HG03066 (cell line): Measurements from ENCODE around the gene ERCC2.

Experiments used
- ATAC-seq: cut with Tn5 transposase; IDR thresholded peaks from one replicate; pipeline ENCODE4 v1.9.1; 2021; ENCODE audit warnings: low read depth; ENCODE audit not compliant: unreplicated experiment

ERCC2 gene

DNA sequence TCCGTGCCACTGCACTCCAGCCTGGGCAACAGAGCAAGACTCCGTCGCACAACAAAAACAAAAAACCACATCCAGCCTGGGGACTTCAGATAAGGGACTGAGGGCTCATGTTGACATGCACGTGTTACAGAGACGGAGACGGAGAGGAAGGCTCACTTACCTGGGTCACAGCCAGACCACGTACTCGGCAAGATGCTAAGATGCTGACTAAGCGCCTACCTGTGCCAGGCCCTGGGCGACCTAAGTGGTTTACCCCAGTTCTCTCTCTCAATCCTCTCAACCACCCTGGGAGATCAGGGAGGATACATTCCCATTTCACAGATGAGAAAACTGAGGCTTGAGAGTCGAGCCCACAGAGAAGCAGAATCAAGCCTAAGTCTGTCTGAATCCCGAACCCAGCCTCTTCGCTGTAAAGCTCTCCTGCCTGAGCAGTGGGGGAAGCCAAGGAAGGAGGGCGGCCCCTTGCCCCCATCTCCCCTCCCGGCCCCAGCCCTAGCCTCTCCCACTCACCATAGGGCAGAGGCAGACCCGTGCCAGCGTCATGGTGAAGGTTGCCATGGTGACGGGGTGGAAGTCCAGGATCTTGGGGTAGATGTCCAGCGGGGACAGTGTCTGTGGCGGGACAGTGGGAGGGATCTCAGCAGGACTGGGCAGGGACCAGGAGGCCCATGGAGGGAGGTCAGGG, 13.5 kb downstream of the ERCC2 start:
- ATAC-seq = no peak

DNA sequence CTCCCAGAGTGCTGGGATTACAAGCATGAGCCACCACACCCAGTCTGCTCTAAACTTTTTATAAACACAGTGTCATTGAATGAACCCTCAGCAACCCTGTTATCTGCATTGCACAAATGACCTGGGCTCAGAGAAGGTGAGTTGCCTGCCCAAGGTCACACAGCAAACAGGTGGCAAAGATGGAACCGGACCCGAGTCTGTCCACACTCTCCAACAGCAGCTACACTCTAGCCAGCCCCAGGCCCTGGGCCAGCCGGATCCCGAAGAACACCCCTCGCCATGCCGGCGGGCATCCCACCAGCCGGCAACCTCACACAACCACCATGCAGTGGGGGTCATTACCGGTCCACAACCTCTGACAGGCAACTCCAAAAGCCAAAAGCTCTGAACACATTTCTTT, 14.5 kb downstream of the ERCC2 start:
- no peak for ATAC-seq

DNA sequence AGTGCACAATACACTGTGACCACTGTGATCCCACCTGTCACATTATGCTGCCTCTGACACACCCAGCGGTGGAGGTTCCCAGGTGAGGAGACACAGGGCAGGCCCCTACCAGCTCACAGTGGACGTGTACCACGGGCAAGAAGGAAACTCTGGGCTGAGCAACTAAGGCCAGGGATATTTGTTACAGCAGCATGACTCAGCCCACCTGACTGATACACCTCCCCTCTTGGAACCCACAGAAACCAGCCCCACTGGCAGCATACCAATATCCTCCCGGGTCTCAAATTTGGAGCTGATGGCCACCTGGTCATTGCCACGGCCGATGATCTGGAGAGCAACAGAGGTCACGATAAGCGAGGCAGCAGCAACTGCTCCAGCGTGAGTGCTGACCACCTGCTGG, 15.0 kb downstream of the ERCC2 start:
- ATAC-seq = no peak

DNA sequence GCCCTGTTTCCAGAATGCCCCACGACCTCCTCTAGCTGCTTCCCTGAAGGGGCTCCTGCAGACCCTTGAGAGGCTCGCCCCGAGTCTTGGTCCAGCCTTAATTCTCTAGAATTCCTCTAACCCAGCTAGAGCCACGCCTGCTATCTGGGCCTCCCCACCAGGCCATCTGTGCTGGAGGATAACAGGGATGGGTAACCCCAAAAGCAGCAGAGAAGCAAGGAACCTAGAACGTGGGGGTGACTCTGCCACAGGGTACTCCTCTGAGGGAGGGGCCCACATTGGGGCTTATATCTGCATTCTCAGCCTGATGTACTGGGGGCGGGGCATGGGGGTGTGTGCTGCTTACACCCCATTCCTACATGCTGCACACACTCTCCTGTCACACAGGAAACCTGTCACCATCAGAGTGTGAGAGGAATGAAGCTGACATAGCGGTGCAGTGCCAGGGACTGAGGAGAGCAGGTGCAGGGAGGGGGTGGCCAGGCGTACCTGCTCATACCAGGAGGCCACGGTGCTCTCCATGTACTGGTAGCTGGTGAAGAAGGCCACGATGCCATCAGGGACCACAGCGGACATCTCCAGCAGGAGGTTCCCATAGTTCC, 16.0 kb downstream of the ERCC2 start:
- ATAC-seq = no peak

DNA sequence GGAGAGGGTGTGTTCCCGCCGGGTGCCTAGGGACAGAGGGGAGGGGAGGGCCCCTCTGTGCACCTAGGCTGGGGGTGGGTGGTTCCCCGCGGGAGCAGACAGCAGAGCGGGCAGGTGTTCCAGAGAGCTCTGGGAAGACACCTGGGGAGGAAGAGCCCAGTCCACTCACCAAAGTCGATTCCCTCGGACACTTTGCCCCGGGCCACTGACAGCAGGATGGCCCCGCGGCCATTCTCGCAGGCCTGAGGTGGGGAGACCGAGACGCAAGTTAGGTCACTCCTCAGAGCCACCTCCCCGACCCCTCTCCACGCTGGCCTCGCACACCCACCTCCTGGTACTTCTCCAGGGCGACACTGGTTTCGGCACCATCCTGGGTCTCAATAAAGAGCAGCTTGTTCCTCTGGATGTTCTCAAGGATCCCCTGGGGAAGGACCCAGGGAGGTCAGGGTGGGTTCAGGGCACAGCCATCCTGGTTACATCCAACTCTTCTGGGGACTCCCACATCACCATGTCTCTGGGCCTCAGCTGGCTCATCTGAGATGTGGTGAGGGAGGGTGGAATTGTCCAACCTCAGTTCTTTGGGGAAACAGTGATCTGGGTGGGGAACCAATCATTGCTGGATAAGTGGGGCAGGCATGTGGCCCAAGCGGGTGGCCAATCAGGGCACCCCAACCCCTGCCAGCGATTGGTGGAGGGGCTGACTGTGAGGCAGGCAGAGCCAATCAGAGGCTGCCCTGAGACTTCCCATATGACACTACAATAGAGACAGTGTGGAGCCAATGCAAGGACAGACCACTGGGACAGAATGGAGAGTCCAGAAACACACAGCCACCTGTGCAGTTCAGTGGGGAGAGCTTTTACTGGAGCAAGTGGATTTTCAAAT, 17.2 kb downstream of the ERCC2 start:
- ATAC-seq = no peak

DNA sequence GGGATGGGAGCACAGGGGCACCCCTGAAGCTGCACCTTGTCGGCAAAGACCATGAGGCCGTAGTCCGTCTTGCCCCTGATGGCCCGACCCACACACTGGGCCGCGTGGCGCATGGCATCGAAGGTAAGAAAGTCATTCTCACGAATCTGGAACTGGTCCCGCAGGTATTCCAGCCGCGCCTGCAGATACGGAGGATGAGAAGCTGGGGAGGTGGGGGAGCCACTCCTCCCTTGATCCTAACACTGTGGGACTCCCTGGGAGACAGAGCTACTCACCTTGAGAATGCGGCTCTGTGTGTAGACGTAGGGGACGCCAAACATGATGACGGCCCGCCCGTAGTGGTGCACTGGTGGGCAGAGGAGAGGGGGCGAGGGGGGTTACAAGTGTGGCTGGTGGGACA, 17.9 kb downstream of the ERCC2 start:
- ATAC-seq = no peak

DNA sequence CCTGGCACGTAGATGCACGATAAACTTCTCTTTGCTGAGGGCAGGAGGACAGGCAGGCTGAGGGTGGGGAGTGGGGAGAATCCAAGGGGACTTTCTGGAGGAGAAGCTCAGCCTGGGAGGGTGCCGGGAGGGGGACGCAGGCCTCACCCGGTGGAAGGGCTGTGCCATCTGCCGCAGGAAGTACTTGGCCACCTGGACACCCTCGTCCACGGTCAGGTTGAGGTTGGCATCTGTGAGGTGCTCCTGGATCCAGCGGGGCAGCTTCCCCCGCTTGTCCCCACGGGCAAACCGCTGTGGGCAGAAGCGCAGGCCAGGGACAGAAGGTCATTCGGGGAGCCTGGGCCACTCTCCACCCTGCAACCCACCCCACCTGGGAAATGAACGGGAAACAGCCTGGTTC, 18.3 kb downstream of the ERCC2 start:
- no peak for ATAC-seq

DNA sequence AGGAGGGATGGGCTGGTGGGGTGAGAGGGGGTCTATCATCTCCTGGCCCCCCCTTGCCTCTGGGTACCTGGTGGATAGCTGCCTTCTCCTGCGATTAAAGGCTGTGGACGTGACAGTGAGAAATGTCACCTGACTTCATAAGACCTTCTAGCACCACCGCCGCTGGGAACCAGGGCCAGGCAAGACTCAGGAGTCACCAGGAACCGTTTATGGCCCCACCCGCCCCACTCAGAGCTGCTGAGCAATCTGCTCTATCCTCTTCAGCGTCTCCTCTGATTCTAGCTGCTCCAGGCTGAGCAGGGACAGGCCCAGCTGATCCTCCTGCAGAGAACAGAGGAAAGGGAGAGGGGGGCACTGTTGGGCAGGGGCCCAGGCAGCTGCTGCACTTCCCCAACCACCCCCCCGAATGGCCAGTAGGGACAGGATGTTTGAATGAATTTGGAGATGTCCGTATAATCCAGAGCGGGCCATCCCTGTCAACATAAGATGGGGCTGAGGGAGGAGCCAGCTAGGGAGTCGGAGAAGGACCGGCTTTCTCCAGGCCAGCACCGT, 18.9 kb downstream of the ERCC2 start:
- ATAC-seq = no peak

DNA sequence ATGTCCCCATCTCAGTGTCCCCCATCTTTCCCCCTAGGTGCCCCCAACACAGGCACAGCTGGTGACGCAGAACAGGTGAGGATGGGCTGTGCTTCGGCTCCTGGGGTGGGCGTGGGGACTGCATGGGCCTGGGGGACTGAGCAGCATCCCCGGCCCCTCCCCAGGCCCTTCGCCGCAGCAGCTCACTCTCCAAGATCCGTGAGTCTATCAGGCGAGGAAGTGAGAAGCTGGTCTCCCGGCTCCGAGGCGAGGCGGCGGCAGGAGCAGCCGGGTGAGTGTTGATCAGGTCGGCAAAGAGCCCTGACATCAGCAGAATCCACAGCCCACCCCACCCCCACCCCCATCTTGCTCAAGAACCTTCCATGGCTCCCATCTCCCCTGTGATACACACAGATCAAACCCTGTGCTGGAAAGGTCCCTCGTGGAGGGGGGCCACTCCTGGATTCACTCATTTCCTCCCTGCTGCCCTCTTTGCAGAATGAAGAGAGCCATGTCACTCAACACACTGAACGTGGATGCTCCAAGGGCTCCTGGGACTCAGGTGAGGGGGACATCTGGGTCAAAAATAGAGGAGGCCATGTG, 19.8 kb downstream of the ERCC2 start:
- no peak for ATAC-seq

DNA sequence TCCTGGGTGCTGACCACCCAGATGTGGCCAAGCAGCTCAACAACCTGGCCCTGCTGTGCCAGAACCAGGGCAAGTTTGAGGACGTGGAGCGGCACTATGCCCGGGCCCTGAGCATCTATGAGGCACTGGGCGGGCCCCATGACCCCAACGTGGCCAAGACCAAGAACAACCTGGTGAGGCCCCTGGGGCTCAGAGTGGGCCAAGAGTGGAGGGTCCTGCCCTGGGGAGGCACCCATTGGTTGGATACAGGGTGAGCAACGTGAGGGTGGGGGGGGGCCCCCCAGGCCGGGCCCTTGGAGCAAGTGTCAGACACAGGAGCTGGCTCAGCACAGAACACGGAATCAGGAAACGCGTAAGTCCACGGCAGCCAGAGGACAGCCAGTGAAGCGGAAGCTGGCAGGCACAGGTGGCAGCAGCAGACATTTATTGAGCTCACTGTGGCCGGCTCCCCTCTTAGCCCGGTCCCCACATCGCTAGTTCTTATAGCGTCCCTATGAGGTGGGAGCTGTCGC, 20.9 kb downstream of the ERCC2 start:
- no peak for ATAC-seq

DNA sequence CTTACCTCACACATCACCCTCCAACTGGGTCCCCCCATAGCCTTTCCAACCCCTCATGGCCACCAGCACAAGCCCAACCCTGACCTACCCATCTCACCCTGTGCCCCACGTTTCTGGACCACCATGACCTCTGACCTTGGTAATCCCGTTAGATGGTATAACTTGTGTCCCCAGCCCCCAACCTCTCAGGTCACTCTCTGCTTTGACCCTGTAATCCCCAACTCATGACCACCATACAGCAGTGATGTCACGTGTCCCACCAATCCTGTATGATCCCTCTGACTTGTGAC, 21.3 kb downstream of the ERCC2 start:
- ATAC-seq = no peak

DNA sequence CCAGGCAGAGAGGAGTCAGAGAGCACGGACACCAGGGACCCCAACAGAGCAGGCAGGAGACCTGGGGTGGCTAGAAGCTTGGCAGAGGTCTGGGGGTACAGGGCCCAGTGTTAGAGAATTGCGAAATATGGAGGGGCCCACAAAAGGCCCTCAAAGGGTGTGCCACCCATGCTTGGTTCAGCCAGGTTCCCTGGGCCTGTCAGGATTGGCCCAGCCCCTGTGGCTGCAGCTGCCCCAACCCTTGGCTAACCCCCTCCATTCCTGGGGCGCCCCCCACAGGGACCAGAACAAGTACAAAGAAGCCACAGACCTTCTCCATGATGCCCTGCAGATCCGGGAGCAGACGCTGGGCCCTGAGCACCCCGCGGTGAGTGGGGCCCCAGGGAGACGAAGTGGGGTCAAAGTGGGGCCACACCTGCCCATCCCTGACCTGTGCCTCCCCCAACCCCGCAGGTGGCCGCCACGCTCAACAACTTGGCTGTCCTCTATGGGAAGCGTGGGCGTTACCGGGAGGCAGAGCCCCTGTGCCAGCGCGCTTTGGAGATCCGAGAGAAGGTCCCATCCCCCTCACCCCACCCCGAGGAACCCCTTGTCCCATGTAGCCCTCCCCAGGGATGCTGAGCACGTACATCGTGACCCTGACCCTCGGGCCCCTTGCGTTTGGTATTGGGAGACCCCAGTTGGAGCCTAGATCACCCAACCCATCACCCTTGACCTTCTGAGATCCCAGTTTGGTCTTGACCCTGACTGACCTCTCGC, 21.8 kb downstream of the ERCC2 start:
- no peak for ATAC-seq

DNA sequence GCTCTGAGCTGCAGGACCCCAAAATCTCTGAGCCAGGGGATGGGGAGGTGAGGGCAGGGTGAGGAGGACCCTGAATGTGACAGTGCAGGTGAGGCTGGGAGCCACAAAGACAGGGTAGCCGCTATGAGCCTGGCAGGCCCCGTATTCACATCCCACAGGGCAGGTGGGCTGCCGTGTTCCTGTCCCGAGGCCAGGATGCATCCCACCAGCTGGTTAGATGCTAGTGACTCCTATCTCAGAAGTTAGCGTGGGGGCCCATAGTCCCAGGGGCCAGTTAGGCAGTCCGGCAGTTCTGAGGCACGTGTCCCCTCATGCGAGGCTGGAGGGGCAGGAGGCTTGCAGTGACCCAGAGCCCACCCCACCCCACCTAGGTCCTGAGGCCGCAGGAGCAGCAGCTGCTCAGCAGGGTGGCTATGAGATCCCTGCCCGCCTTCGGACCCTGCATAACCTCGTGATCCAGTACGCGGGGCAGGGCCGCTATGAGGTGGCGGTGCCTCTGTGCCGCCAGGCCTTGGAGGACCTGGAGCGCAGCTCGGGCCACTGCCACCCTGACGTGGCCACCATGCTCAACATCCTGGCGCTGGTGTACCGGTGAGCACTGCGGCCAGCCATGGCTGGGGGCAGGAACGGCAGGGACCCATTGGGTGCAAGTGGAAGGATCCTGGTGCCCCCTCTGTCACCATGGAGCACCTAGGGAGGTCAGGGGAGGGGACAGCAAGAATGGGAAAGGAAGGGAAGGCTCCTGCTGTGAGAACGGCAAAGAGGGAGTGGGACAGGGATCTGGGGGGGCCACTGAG, 22.6 kb downstream of the ERCC2 start:
- ATAC-seq = no peak

DNA sequence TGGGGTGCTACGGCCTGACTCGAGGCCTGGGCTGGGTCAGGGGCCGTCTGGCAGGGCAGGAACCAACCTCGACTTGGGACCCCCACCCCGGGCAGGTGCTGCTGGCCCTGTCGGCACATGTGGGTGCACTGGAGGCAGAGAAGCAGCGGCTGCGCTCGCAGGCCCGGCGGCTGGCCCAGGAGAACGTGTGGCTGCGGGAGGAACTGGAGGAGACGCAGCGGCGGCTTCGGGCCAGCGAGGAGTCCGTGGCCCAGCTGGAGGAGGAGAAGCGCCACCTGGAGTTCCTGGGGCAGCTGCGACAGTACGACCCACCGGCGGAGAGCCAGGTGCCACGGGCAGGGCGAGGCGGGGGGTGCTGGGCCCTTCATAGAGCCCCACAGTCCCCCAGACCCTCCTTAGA, 23.9 kb downstream of the ERCC2 start:
- no peak for ATAC-seq

DNA sequence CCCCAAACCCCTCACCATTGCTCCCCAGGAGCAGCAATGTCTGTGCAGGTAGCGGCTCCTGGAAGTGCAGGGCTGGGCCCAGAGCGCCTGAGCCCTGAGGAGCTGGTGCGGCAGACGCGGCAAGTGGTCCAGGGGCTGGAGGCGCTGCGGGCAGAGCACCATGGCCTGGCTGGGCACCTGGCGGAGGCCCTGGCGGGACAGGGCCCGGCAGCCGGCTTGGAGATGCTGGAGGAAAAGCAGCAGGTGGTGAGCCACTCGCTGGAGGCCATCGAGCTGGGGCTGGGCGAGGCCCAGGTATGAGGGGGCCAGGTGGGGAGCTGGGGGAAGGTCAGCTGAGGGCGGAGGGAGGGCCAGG, 24.9 kb downstream of the ERCC2 start:
- no peak for ATAC-seq

DNA sequence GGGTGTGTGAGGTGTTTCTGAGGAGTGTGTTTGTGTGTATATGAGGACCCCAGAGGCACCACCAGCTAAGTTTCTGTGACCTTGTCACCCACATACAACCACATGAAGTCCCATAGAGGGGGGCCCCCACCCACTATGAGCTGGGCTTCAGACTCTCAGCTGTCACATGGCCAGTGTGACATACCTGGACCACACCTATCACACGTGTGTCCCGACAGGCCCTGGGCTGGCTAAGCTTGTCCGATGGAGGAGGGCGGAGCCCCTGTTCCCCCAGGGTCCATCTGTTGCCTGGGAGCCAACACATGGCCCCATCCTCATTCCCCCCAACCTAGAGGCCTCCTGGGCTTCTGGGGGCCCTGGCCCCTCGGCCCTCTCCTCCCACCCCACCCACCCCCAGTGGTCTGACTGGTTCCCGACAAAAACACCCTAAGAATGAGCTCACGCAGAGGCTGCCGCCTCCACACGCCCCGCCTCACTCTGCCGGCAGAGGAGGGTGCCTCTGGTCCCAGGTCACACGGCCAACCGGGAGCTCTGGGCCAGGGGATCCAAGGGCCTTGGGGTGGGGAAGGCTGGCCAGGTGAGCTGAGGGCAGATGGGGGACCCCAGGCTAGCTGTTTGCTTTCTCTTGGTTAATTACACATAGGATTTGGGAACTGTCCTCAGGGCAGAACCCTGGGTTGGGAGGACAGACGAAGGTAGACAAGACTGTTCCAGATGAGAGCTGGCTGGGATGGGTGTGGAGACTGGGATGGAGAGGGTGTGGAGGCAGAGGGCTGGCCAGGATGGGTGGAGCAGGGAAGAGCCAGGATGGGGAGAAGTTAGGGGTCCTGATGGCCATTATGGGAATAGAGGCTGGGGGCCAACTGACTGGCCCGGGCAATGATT, 25.5 kb downstream of the ERCC2 start:
- ATAC-seq = no peak

DNA sequence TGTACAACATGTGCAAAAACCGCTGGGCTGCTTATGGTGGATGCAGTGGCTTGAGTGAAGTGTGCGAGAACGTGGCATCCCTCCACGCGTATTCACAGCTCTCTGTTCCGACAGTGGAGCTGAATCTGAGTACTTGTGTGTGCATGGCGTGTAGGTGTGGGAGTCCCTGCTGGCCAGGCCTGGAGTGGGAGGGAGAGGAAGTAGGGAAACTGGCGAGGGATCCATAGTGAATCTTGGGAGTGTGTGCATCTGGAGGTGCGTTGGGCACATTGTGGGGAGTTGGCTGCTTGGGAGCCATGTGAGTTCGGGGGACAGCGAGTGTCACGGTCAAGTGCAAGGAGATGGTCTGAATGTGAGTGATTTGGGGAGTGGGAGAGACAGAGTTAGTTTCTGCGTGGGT, 27.5 kb downstream of the ERCC2 start:
- ATAC-seq = no peak

DNA sequence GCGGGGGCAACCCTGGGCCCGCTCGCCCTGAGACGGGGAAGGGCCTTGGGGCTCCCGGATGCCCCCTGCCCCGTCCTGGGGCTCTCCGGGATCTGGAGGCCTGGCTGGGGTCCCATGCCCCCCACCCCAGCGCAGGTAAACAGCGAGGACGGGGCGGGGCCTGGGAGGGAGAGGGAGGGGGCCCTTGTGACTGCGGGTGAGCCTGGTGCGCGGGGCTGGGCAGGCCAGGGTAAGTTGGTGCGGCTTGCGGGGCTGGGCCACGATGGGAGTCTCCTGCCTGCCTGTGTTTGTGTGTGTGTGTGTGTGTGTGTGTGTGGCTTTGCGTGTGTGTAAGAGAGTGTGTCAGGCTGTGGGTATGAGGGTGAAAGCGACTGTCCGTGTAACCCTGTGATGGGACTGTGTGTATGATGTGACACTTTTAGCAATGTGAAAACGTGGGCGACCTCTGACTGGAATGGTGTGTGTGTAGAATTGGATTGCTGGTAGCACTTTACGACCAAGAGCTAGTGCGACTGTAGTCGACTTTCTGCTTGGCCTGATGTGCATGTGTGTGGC, 29.4 kb downstream of the ERCC2 start:
- ATAC-seq = no peak
